ENCODE data around the gene TMEM106C. TPM values are rescaled to one million over a fixed set of nuclear protein-coding genes. Genes with fewer than 3 reads are reported as not detected.

Gene TMEM106C
- total RNA-seq, 1 experiment from 2014 or later: 99.4 TPM

DNA sequence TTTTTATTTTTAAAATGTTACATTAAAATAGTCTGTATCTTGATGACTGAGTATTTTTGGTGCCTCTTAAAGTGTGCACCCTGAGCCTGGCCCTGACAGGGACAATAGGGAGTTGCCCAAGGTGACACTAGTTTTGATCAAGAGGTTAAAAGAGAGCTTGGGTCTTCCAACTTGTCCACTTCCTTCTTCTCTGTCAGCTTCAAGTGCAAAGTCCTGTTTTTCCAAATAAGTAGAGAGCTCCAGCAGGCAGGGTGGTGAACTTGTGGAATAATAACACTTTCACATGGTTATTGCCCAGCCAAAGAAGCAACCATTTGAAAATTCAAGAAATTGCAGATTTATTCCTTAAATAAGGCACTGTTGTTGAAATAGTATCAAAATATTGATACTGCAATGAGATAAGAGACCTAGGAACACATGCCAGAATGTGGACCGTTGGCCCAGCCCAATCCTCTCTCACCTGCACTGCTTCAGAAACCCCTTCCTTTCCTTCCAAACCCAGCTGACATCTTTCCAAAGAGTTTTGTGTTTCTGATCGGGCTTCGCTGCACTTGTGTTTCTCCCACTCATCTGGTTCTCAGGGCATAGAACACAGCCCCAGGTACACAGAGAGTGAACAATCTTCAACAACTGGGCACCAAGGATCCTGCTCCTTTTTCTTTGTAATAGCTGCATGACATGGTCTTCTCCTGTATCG lies 54.7 kb downstream of the TMEM106C start:
- H4K20me1 ChIP-seq (ENCODE audit: insufficient read depth): no peaks in the 10 kb centered on the region
- H3K9me3 ChIP-seq (ENCODE audit: insufficient read depth, low read depth): no peaks in the 10 kb centered on the region
- no peaks in the 10 kb centered on the region for H3K9me2 ChIP-seq (ENCODE audit: insufficient read depth)
- no peak for TF ChIP-seq EZH2 (IDR thresholded peaks at IDR 0.05; ENCODE audit: low read depth)
- TF ChIP-seq, protein P1, sequence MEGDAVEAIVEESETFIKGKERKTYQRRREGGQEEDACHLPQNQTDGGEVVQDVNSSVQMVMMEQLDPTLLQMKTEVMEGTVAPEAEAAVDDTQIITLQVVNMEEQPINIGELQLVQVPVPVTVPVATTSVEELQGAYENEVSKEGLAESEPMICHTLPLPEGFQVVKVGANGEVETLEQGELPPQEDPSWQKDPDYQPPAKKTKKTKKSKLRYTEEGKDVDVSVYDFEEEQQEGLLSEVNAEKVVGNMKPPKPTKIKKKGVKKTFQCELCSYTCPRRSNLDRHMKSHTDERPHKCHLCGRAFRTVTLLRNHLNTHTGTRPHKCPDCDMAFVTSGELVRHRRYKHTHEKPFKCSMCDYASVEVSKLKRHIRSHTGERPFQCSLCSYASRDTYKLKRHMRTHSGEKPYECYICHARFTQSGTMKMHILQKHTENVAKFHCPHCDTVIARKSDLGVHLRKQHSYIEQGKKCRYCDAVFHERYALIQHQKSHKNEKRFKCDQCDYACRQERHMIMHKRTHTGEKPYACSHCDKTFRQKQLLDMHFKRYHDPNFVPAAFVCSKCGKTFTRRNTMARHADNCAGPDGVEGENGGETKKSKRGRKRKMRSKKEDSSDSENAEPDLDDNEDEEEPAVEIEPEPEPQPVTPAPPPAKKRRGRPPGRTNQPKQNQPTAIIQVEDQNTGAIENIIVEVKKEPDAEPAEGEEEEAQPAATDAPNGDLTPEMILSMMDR (conservative IDR thresholded peaks at IDR 0.05): no peak
- DNase-seq: no peak
- H3K79me2 ChIP-seq (ENCODE audit: low read depth): no peaks in the 10 kb centered on the region
- peaks cover 64% of the 10 kb centered on the region for H3K27me3 ChIP-seq (ENCODE audit: insufficient read depth, low read depth)
- no peak overlapping the region for H3K4me3 ChIP-seq
- peaks cover 23% of the 10 kb centered on the region for H3K4me1 ChIP-seq (replicated peaks; ENCODE audit: insufficient read depth)
- BruUV-seq (replicated peaks): no TSS peak
- H2AFZ ChIP-seq: no peak overlapping the region
- H3K27ac ChIP-seq: no peak overlapping the region
- no peak overlapping the region for H3K4me2 ChIP-seq
- H3K36me3 ChIP-seq (ENCODE audit: low read depth): no peaks in the 10 kb centered on the region
- CTCF ChIA-PET: no interaction called here
- intact Hi-C loops (cut with micrococcal nuclease; ENCODE audit: unreplicated experiment): loop anchor here (2.0 kb wide), 1 partner anchor 17 kb away; no protein-coding TSS in a partner anchor
- POLR2A ChIA-PET (ENCODE audit: unreplicated experiment): no interaction called here
- peaks cover 10% of the 10 kb centered on the region for H3F3A ChIP-seq (ENCODE audit: insufficient read depth, low read depth)

Other genes with a start within 250 kb of the TMEM106C start
- gene ENDOU, start 238.1 kb upstream of the TMEM106C start, total RNA-seq (2021): 0.25 and 0.39 TPM in 2 replicates
- 4.1 and 5.7 TPM in 2 replicates for gene RAPGEF3, start 204.7 kb upstream of the TMEM106C start, total RNA-seq (2021)
- gene SLC48A1, start 190.4 kb upstream of the TMEM106C start, total RNA-seq (2021): 76.4 and 108 TPM in 2 replicates
- gene HDAC7, start 143.7 kb upstream of the TMEM106C start, total RNA-seq (2021): 106 and 114 TPM in 2 replicates
- gene VDR, start 58.6 kb upstream of the TMEM106C start, total RNA-seq (2021): 7.5 and 12.3 TPM in 2 replicates
- not detected in 2 replicates for gene COL2A1, start 40.9 kb downstream of the TMEM106C start, total RNA-seq (2021)
- gene SENP1, start 142.5 kb downstream of the TMEM106C start, total RNA-seq (2021): 20.9 and 23.0 TPM in 2 replicates
- 63.2 and 67.6 TPM in 2 replicates for gene PFKM, start 155.8 kb downstream of the TMEM106C start, total RNA-seq (2021)
- 21.8 and 25.1 TPM in 2 replicates for gene ASB8, start 193.9 kb downstream of the TMEM106C start, total RNA-seq (2021)
- gene CCDC184, start 220.0 kb downstream of the TMEM106C start, total RNA-seq (2021): not detected in 2 replicates
- gene OR10AD1, start 239.7 kb downstream of the TMEM106C start, total RNA-seq (2021): not detected in 2 replicates